Small intestine (tissue), 7 donors: ENCODE measurements around the gene UBE2S. TPM values are rescaled to one million over a fixed set of nuclear protein-coding genes. Genes with fewer than 3 reads are reported as not detected.

ENCODE experiments used
- DNase-seq, 2 donors: peaks; one replicate each; pipeline versions ENCODE4 v3.0.0 to v3.0.0-alpha.2; 2013
- FAIRE-seq: peaks from 2 replicates; lab custom pipeline; 2012; peaks lifted over from hg19 to GRCh38; lab: Jason Lieb, UNC
- H3K27ac ChIP-seq, 3 donors: one replicate each; pipeline ENCODE4 v1.5.1; 2013; ENCODE audit warnings: low read length in 2 of 3, mild to moderate bottlenecking in 2 of 3, control low read depth in 1 of 3, inconsistent platforms in 1 of 3, low read depth in 1 of 3, moderate library complexity in 1 of 3
- H3K27me3 ChIP-seq, 3 donors: one replicate each; pipeline ENCODE4 v1.6.1; 2013; ENCODE audit warnings: low read length in 3 of 3, inconsistent platforms in 1 of 3; ENCODE audit not compliant: control insufficient read depth in 3 of 3, insufficient read depth in 3 of 3
- H3K36me3 ChIP-seq, 3 donors: one replicate each; pipeline ENCODE4 v1.6.1; 2013; ENCODE audit warnings: low read length in 3 of 3, inconsistent platforms in 1 of 3, low read depth in 1 of 3, mild to moderate bottlenecking in 1 of 3, moderate library complexity in 1 of 3; ENCODE audit not compliant: control insufficient read depth in 3 of 3, insufficient read depth in 2 of 3
- H3K4me1 ChIP-seq, 3 donors: one replicate each; pipeline ENCODE4 v1.6.1; 2013; ENCODE audit warnings: low read length in 2 of 3, inconsistent platforms in 1 of 3, low read depth in 1 of 3, mild to moderate bottlenecking in 1 of 3, moderate library complexity in 1 of 3; ENCODE audit not compliant: control insufficient read depth in 3 of 3, insufficient read depth in 2 of 3
- H3K4me3 ChIP-seq, 3 donors: one replicate each; pipeline ENCODE4 v1.5.1; 2013; ENCODE audit warnings: low read length in 3 of 3, control low read depth in 1 of 3, inconsistent platforms in 1 of 3, low read depth in 1 of 3, mild to moderate bottlenecking in 1 of 3, moderate library complexity in 1 of 3
- H3K9me3 ChIP-seq, 2 donors: one replicate each; pipeline ENCODE4 v1.6.1; 2013; ENCODE audit warnings: low read depth in 1 of 2, low read length in 1 of 2; ENCODE audit not compliant: control insufficient read depth in 2 of 2, insufficient read depth in 1 of 2
- WGBS, 3 donors: extraction: QIAGEN DNeasy Blood & Tissue Kit; methylation state at CpG; one replicate each; pipeline ENCODE4 v1.1.7; 2013; 5-methylcytosine and 5-hydroxymethylcytosine counted together
- polyA plus RNA-seq, 4 donors: library from polyadenylated mRNA; stranded (reverse) in 3 of 4; unstranded in 1 of 4; fragments of 200-250 nt in 3 of 4; fragments of 120-200 nt in 1 of 4; gene quantifications; one replicate each; pipeline versions ENCODE4 v1.2.1 to v1.2.3, GENCODE V29; 2013
- donor health status: healthy with polysubstance abuse.
- donor health status: control.
- donor health status: control.
- donor health status: Bipolar disorder and iron deficiency.
- donor health status: healthy.

The UBE2S gene
- polyA plus RNA-seq, 4 donors = 7.2 to 30.1 (median 16.4) TPM

DNA sequence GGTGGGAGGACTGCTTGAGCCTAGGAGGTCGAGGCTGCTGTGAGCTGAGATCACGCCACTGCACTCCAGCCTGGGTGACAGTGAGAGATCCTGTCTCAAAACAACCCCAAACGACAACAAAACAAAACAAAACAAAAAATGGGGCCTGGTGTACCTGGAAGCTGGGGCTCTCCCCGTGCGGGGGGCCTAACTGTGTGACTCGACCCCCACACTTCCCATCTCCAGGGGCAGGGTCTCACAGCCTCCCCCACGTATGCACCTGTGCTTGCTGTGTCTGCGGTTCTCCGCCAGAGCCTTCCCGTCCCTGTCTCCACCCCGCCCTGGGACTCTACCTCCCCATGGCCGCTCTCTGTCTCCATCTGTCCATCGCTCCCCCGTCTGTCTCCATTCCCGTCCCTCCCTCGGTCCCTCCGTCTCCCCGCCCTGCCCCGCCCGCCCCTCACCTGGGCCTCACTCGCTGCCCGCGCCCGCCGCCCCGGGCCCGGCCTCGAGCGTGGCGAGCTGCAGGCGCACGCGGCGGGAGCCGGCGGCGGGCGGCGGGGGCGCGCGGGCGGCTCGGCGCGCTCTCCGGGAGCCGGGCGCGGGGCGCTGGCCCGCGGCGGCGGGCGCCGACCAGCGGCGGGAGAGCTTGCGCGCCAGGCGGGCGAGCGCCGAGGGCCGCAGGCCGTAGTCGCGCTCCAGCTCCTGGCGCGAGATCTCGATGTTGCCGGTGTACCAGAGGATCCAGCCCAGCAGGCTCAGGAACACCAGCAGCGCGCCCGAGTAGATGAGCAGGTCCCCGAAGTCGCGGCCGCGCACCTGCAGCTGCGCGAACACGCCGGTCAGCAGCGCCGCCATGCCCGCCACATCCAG, 24.1 kb downstream of the UBE2S start:
- 3 to 6% (median 4%) methylated on average over 44 to 88 of the region's 88 CpGs for WGBS, 3 donors
- H3K4me1 ChIP-seq = peaks cover 7 to 33% (median 8%) of the 10 kb centered on the region in 3 donors
- peaks cover 0 to 7% of the 10 kb centered on the region in 2 donors for H3K9me3 ChIP-seq
- FAIRE-seq (no peak), DNase-seq (peak in 1 of 2 donors; percentile 58)
- H3K36me3 ChIP-seq = peaks cover 4 to 43% (median 10%) of the 10 kb centered on the region in 3 donors
- peak overlapping the region; percentile 44 to 75 (median 63) for H3K4me3 ChIP-seq
- H3K27me3 ChIP-seq = no peaks in the 10 kb centered on the region
- H3K27ac ChIP-seq = peak overlapping the region; percentile 86 to 97 (median 86)

- Histone ChIP-seq H3K9me3 (peaks cover 0 to 7% of the 10 kb centered on the region in 2 donors), H3K27me3 (peaks cover 0 to 4% (median 0%) of the 10 kb centered on the region in 3 donors), H3K27ac (no peak overlapping the region), H3K4me3 (no peak overlapping the region), H3K4me1 (peaks cover 2 to 23% (median 2%) of the 10 kb centered on the region in 3 donors), H3K36me3 (peaks cover under 1 to 34% (median 1%) of the 10 kb centered on the region in 3 donors)
- FAIRE-seq (no peak), DNase-seq (no peak)
- 95 to 97% (median 96%) methylated on average over 3 of the region's 3 CpGs for WGBS, 3 donors
These were observed 25.0 kb downstream of the UBE2S start for GRCh38 chr19:55382522-55383054.

DNA sequence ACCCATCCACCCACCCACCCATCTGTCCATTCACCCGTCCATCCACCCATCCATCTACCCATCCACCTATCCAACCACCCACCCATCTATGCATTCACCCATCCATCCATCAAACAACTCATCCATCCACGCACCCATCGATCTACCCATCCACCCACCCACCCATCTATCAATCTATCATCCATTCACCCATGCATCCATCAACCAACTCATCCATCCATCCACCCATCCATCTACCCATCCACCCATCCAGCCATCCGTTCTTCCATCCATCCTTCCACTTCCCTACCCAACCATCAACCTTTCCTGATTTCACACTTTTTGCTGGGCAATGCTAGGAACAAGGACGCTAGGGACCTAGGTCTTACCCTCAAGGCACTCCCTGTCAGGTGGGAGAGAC, 25.6 kb downstream of the UBE2S start:
- 97 to 98% (median 97%) methylated on average over 5 of the region's 5 CpGs for WGBS, 3 donors
- H3K36me3 ChIP-seq = peaks cover 0 to 28% (median 0%) of the 10 kb centered on the region in 3 donors
- peaks cover 0 to 18% (median 2%) of the 10 kb centered on the region in 3 donors for H3K4me1 ChIP-seq
- FAIRE-seq (no peak), DNase-seq (no peak)
- H3K27me3 ChIP-seq = peaks cover 0 to 9% (median 2%) of the 10 kb centered on the region in 3 donors
- peaks cover 0 to 7% of the 10 kb centered on the region in 2 donors for H3K9me3 ChIP-seq
- no peak overlapping the region for H3K4me3 ChIP-seq
- H3K27ac ChIP-seq = no peak overlapping the region

DNA sequence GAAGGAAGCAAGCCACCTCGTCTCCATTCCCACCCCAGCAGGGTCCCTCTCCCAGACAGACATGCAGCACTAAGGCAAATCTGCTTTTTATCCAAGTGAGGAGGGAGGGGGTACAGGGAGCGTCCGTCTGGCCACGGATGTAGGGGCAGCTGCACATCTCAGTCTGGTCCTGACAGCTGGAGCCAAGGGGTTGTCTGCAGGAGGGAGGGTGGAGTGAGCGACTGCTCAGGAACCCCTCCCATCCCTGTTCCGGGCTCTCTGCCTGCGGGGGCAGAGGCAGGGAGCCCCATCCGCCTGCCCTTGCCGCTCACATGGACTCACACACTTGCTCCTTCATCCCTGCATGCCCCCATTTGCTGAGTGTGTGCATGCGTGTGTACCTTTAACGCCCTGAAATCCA, 28.4 kb downstream of the UBE2S start:
- no peak overlapping the region for H3K4me3 ChIP-seq
- peaks cover 0 to 34% (median 7%) of the 10 kb centered on the region in 3 donors for H3K27me3 ChIP-seq
- DNase-seq (no peak), FAIRE-seq (no peak)
- H3K4me1 ChIP-seq = peaks cover 0 to 16% (median 2%) of the 10 kb centered on the region in 3 donors
- 62 to 77% (median 75%) methylated on average over 9 to 11 of the region's 11 CpGs for WGBS, 3 donors
- H3K9me3 ChIP-seq = peaks cover 0 to 7% of the 10 kb centered on the region in 2 donors
- peaks cover 0 to 19% (median 0%) of the 10 kb centered on the region in 3 donors for H3K36me3 ChIP-seq
- no peak overlapping the region for H3K27ac ChIP-seq

DNA sequence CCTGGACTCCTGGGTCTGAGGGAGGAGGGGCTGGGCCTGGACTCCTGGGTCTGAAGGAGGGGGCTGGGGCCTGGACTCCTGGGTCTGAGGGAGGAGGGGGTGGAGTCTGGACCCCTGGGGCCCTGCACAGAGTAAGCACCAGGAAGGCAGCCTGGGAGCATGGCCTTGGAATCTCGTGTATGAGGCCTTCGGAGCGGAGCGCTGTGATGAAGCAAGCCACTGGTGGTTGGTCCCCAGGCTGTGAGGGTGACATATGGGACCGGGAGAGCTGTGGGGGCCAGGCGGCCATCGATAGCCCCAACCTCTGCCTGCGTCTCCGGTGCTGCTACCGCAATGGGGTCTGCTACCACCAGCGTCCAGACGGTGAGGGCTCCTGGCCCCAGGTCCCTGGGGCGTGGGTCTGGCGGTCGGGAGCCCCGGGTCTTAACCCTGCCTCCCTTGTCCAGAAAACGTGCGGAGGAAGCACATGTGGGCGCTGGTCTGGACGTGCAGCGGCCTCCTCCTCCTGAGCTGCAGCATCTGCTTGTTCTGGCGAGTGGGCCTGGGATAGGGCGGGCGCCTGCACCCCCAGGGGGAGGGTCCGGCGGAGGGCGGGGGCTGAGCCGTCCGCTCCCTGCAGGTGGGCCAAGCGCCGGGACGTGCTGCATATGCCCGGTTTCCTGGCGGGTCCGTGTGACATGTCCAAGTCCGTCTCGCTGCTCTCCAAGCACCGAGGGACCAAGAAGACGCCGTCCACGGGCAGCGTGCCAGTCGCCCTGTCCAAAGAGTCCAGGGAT, 30.0 kb downstream of the UBE2S start:
- DNase-seq (no peak), FAIRE-seq (no peak)
- peaks cover 0 to 51% (median 16%) of the 10 kb centered on the region in 3 donors for H3K27me3 ChIP-seq
- H3K27ac ChIP-seq = no peak overlapping the region
- peaks cover 0 to 16% (median 0%) of the 10 kb centered on the region in 3 donors for H3K36me3 ChIP-seq
- H3K4me1 ChIP-seq = peaks cover 0 to 18% (median 0%) of the 10 kb centered on the region in 3 donors
- peaks cover 0 to 3% of the 10 kb centered on the region in 2 donors for H3K9me3 ChIP-seq
- no peak overlapping the region for H3K4me3 ChIP-seq
- WGBS, 3 donors = 34 to 60% (median 60%) methylated on average over 43 of the region's 43 CpGs

GRCh38 chr19:55376241-55376933, 31.2 kb downstream of the UBE2S start, which contains the start of gene TMEM190:
TSS of gene TMEM190 (plus strand) at chr19:55376826. CDS start at chr19:55376854, 28 bp downstream.
- Histone ChIP-seq H3K9me3 (no peaks in the 10 kb centered on the region), H3K36me3 (peaks cover 0 to 12% (median 0%) of the 10 kb centered on the region in 3 donors), H3K27ac (no peak within 1 kb of the TSS), H3K4me1 (peaks cover 0 to 18% (median 0%) of the 10 kb centered on the region in 3 donors), H3K4me3 (no peak within 1 kb of the TSS), H3K27me3 (peaks cover 5 to 62% (median 21%) of the 10 kb centered on the region in 3 donors)
- DNase-seq (peak in 1 of 2 donors; percentile 33), FAIRE-seq (no peak)
- 20 to 42% (median 30%) methylated on average over 20 to 21 of the region's 21 CpGs for WGBS, 3 donors

- no peaks in the 10 kb centered on the region for H3K9me3 ChIP-seq
- H3K4me1 ChIP-seq = peaks cover 0 to 20% (median 0%) of the 10 kb centered on the region in 3 donors
- no peak overlapping the region for H3K4me3 ChIP-seq
- 5 to 14% (median 8%) methylated on average over 29 to 31 of the region's 31 CpGs for WGBS, 3 donors
- H3K27me3 ChIP-seq = peaks cover 5 to 81% (median 31%) of the 10 kb centered on the region in 3 donors
- no peak for FAIRE-seq
- no peak for DNase-seq
- H3K27ac ChIP-seq = no peak overlapping the region
- peaks cover 0 to 4% (median 0%) of the 10 kb centered on the region in 3 donors for H3K36me3 ChIP-seq
These were observed 33.4 kb downstream of the UBE2S start for GRCh38 chr19:55373993-55374757.
